Brain microvascular endothelial cell (primary cell): ENCODE results near the gene MUC6.
"Not testable (repeated sequence)": the region's sequence is repeated elsewhere in the genome, so short reads cannot be mapped to it uniquely, and the experiment has no call there.

ENCODE experiments used
- DNase-seq: peaks from one replicate; pipeline ENCODE4 v3.0.0-alpha.2; 2020
- H3K27ac ChIP-seq: fragments of 250-450 bp; sonication (Bioruptor Pico); 2 replicates; pipeline ENCODE4 v1.5.1; 2020; ENCODE audit warnings: mild to moderate bottlenecking, moderate library complexity
- H3K27me3 ChIP-seq: fragments of 250-450 bp; sonication (Bioruptor Pico); replicated peaks from 2 replicates; pipeline ENCODE4 v1.5.1; 2020; ENCODE audit warnings: mild to moderate bottlenecking
- H3K36me3 ChIP-seq: fragments of 250-450 bp; sonication (Bioruptor Pico); replicated peaks from 2 replicates; pipeline ENCODE4 v1.5.1; 2020; ENCODE audit warnings: mild to moderate bottlenecking
- H3K4me3 ChIP-seq: 2 replicates; pipeline ENCODE4 v1.5.1; 2011; ENCODE audit warnings: low read depth, mild to moderate bottlenecking, control low read depth, low read length, moderate library complexity
- CTCF ChIP-seq: IDR thresholded peaks from 2 replicates; pipeline ENCODE4 v1.5.1; 2011; ENCODE audit warnings: low read depth, mild to moderate bottlenecking, moderate library complexity, low read length, control low read depth, inconsistent platforms; ENCODE audit errors: missing control alignments
- in situ Hi-C: cut with HindIII; loops from 2 replicates; pipeline ENCODE4 v1.10.0; 2017; ENCODE audit warnings: low sequenced_read_pairs, low pct_ligation_motif_present

Gene MUC6

DNA sequence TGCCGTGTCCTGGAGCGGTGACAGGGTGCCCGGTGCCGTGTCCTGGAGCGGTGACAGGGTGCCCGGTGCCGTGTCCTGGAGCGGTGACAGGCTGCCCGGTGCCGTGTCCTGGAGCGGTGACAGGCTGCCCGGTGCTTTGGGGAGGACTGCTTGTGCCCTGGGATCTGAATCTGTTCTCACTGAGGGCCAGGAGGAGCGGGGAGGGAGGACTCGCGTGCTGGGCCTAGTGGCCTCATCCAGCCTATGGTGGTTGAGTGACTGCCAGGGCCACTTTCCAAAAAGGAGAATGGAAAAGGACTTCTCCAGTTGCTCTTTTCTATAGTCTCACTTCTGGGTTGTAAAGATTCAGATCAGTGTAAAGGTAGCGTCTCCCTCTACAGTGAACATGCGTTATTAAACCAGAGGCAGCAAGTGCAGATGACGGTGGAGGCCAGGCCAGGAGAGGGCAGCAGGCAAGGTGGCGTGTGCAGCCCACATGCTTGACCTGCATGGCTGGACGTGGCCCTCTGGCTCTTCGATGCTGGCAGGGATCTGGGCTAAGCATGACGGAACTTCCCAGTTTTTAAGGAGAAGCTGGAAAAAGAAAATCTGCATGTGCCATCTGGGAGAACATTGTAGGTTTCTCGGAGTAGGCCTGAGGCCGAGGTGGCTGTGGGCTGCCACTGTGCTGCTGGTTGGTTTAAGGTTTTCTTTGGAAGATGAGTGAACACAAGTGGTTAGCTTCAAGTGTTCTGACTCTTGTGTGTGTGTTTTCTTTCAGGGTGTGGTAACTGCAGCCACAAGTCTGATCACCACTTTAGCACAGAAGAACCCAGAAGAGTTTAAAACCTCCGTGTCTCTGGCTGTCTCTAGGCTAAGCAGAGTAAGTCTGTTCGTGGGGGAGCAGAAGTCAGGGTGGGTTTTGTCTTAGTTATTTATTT is 55.8 kb downstream of the MUC6 start:
- Histone ChIP-seq H3K36me3 (peaks cover 42% of the 10 kb centered on the region), H3K4me3 (no peak overlapping the region), H3K27ac (no peak overlapping the region), H3K27me3 (no peaks in the 10 kb centered on the region)
- no peak for TF ChIP-seq CTCF
- in situ Hi-C loops = no loop called here
- DNase-seq = no peak

GRCh38 chr11:978781-979180 is 57.7 kb downstream of the MUC6 start:
- no peaks in the 10 kb centered on the region for H3K27me3 ChIP-seq

DNA sequence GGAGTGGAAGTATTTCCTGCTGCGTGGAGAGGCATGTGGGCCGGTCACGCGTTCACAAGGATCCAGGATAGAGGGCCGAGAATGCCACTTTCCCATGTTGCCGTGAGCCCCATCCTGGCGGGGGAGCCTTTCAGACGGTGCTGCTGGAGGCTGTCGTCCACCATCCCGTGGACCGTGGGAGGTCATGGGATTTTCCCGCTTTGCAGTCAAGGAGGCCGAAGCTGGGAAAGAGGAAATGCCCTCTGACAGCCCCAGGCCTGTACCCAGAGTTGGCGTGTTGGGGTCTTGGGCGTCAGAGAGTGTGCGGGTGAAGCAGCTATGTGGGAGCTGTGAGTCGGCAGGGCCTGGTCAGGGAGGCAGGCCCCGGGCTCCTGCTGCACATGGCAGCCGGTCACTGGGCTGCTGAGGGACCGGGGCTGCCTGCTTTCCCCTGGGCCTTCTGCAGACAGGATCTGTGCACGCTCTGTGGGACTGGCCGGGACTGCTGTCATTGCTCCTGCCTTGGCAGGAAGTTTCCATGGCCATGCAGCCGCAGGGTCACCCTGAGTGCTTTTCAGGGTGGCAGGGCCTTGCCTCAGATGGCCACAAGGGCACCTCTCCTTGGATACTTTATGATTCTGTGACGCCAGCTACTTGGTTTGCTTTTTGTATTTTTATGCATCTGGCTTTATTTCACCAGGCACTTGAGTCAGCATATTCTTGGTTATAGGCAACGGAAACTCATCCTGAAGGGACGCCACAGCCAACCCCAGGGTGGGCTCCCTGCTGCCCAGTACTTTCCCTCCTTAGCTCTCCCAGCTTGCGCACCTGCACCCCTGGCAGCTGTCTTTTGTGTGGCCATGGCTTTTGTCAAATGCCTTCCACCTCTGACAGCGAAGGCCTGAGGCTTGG is 58.4 kb downstream of the MUC6 start:
- in situ Hi-C loops = no loop called here
- H3K27ac ChIP-seq = no peak overlapping the region
- H3K4me3 ChIP-seq = no peak overlapping the region
- H3K27me3 ChIP-seq = no peaks in the 10 kb centered on the region
- no peak for DNase-seq
- peak; percentile 15 for TF ChIP-seq CTCF
- peaks cover 31% of the 10 kb centered on the region for H3K36me3 ChIP-seq

More at GRCh38 chr11:978781-979180, 57.7 kb downstream of the MUC6 start:
- no peak for DNase-seq
- TF ChIP-seq CTCF = no peak
- Histone ChIP-seq H3K36me3 (peaks cover 28% of the 10 kb centered on the region), H3K4me3 (no peak overlapping the region), H3K27ac (no peak overlapping the region)
- in situ Hi-C loops = no loop called here

DNA sequence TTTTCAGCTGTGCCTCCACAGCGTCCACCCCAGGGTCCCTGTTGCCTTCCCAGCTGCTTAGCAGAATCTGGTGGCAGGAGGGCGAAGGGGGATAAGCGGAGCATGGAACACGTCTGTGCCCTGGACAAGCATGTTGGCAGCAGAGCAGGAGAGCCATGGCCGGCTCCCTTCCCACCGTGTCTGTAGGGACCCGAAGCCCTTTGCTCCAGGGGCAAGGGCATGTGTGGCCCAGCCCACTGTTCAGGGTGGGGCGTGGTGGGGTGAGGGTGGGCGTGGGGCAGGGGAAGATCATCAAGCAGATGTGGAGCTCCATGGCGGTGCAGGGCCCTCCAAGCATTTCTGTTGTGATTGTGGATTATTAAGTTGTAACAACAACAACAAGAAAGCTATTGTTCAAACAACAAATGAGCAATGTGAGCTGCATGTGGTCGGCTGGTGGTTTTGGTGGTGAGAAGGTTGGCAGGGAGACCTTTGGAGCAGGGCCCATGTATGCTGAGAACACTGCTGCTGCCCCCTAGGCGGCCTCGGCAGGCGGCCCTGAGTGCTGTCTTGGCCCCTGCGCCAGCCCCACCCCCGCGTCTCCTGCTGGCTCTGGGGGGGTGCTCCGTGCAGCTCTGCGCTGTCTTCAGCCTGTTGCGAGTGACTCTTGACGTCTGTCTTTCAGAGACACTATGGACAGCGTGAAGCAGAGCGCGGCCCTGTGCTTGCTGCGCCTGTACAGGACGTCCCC is 59.9 kb downstream of the MUC6 start:
- DNase-seq = no peak
- H3K27me3 ChIP-seq = no peaks in the 10 kb centered on the region
- peaks cover 36% of the 10 kb centered on the region for H3K36me3 ChIP-seq
- H3K27ac ChIP-seq = no peak overlapping the region
- TF ChIP-seq CTCF = peak; percentile 41
- in situ Hi-C loops = no loop called here
- H3K4me3 ChIP-seq = no peak overlapping the region

- Histone ChIP-seq H3K4me3 (no peak overlapping the region), H3K36me3 (peaks cover 31% of the 10 kb centered on the region), H3K27me3 (no peaks in the 10 kb centered on the region), H3K27ac (no peak overlapping the region)
- TF ChIP-seq CTCF = peak; percentile 53
- peak; percentile 22 for DNase-seq
- in situ Hi-C loops = no loop called here
These were observed 60.7 kb downstream of the MUC6 start for GRCh38 chr11:975827-976226.

DNA sequence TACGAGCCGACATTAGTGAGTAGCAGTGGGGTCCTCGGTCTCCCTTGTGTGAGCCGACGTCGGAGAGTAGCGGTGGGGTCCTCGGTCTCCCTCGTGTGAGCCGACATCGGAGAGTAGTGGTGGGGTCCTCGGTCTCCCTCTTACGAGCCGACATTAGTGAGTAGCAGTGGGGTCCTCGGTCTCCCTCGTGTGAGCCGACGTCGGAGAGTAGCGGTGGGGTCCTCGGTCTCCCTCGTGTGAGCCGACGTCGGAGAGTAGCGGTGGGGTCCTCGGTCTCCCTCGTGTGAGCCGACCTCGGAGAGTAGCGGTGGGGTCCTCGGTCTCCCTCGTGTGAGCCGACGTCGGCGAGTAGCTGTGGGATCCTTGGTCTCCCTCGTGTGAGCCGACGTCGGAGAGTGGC is 61.1 kb downstream of the MUC6 start:
- H3K27ac ChIP-seq, H3K27me3 ChIP-seq, in situ Hi-C loops, DNase-seq, H3K4me3 ChIP-seq: not testable (repeated sequence)
- H3K36me3 ChIP-seq = peaks cover 27% of the 10 kb centered on the region
